A673 (cell line): ENCODE data around the gene LCE1E. TPM values are rescaled to one million over a fixed set of nuclear protein-coding genes. Genes with fewer than 3 reads are reported as not detected.

Source experiments
- BruUV-seq: library from RNA; stranded (reverse); fragments of 400-500 nt; replicated peaks from 2 replicates; lab custom pipeline; 2021; lab: Mats Ljungman, UMichigan
- CTCF ChIA-PET: fragments of 300-600 bp; sonication (Branson Sonifier 250); formaldehyde crosslinking; loops from one replicate; lab custom pipeline; 2022; ENCODE audit warnings: antibody characterized with exemption; lab: Charles Lee
- POLR2A ChIA-PET: fragments of 300-600 bp; sonication (Branson Sonifier 250); formaldehyde crosslinking; loops from one replicate; lab custom pipeline; 2022; ENCODE audit warnings: antibody characterized with exemption; ENCODE audit not compliant: low non-redundant PET; lab: Charles Lee
- DNase-seq: peaks from one replicate; pipeline ENCODE4 v3.0.0-alpha.2; 2015; ENCODE audit warnings: low spot score
- H3K27ac ChIP-seq: fragments of 200-600 bp; sonication (generic); 2 replicates; pipeline ENCODE4 v1.5.1; 2016; ENCODE audit warnings: mixed run types, low read depth, mild to moderate bottlenecking, mixed read lengths, antibody characterized with exemption, low read length; ENCODE audit not compliant: poor library complexity, severe bottlenecking
- H3K27me3 ChIP-seq: fragments of 200-600 bp; sonication (generic); replicated peaks from 2 replicates; pipeline ENCODE4 v1.6.1; 2017; ENCODE audit warnings: mixed run types, low read depth, mild to moderate bottlenecking, mixed read lengths, antibody characterized with exemption, low read length; ENCODE audit not compliant: insufficient read depth, poor library complexity
- H3K36me3 ChIP-seq: fragments of 200-600 bp; sonication (generic); 2 replicates; pipeline ENCODE4 v1.6.1; 2016; ENCODE audit warnings: mixed run types, mild to moderate bottlenecking, mixed read lengths, antibody characterized with exemption, low read length; ENCODE audit not compliant: insufficient read depth, poor library complexity, severe bottlenecking
- H3K4me1 ChIP-seq: fragments of 200-600 bp; sonication (generic); 2 replicates; pipeline ENCODE4 v1.6.1; 2017; ENCODE audit warnings: mixed run types, mild to moderate bottlenecking, mixed read lengths, antibody characterized with exemption, low read length; ENCODE audit not compliant: insufficient read depth, poor library complexity, severe bottlenecking
- H3K4me3 ChIP-seq: fragments of 200-600 bp; sonication (generic); 2 replicates; pipeline ENCODE4 v1.5.1; 2016; ENCODE audit warnings: low read depth, mixed run types, mild to moderate bottlenecking, mixed read lengths, low read length; ENCODE audit not compliant: poor library complexity, severe bottlenecking
- H3K9me3 ChIP-seq: fragments of 200-600 bp; sonication (generic); 2 replicates; pipeline ENCODE4 v1.6.1; 2016; ENCODE audit warnings: mixed run types, low read depth, mild to moderate bottlenecking, mixed read lengths, antibody characterized with exemption, low read length; ENCODE audit not compliant: poor library complexity, severe bottlenecking
- EZH2 ChIP-seq: fragments of 200-600 bp; sonication (generic); IDR thresholded peaks from 2 replicates; pipeline ENCODE4 v1.6.1; 2017; ENCODE audit warnings: borderline replicate concordance, low read depth, mild to moderate bottlenecking, mixed read lengths, antibody characterized with exemption, low read length; ENCODE audit not compliant: poor library complexity, severe bottlenecking
- intact Hi-C: fragments of 100-400 bp; cut with micrococcal nuclease; formaldehyde crosslinking; loops from one replicate; pipeline ENCODE4 v1.10.0; 2022; ENCODE audit not compliant: unreplicated experiment
- total RNA-seq: library from RNA; stranded (reverse); gene quantifications from 2 replicates; pipeline ENCODE4 v1.2.3, GENCODE V29; 2021
- TF ChIP-seq, protein P1 (sequence below): fragments of 300-800, 200-600 bp; sonication (generic); conservative IDR thresholded peaks from 2 replicates; pipeline ENCODE4 v1.5.1; 2017; ENCODE audit warnings: low read depth, mild to moderate bottlenecking, antibody characterized with exemption, low read length, moderate library complexity, mixed read lengths

Gene LCE1E
- total RNA-seq, 1 experiment from 2014 or later: not detected

DNA sequence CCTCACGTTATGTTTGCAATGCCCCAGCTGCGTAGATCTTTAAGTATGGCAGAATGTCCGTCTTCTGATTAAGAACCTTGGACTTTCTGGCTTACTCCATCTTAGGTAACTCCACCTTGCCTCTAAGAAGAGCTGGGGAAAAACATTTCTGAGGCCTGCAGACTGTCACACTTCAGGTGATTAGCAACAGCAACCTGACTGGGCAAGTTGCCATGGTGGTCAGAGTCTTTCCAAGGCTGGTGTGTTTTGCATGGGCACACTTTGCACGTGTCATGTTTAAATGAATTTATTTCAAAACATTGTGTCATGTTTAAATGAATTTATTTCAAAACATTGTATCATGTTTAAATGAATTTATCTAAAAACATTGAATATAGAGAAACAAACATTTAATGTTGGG is 27.4 kb upstream of the LCE1E start:
- Histone ChIP-seq H3K27me3 (no peaks in the 10 kb centered on the region), H3K4me1 (no peaks in the 10 kb centered on the region), H3K36me3 (no peaks in the 10 kb centered on the region), H3K27ac (no peak overlapping the region), H3K4me3 (no peak overlapping the region), H3K9me3 (no peaks in the 10 kb centered on the region)
- DNase-seq: no peak
- ChIA-PET POLR2A (no interaction called here), CTCF (no interaction called here)
- intact Hi-C loops: no loop called here
- no TSS peak for BruUV-seq
- no peak for TF ChIP-seq EZH2
- TF ChIP-seq, protein P1, sequence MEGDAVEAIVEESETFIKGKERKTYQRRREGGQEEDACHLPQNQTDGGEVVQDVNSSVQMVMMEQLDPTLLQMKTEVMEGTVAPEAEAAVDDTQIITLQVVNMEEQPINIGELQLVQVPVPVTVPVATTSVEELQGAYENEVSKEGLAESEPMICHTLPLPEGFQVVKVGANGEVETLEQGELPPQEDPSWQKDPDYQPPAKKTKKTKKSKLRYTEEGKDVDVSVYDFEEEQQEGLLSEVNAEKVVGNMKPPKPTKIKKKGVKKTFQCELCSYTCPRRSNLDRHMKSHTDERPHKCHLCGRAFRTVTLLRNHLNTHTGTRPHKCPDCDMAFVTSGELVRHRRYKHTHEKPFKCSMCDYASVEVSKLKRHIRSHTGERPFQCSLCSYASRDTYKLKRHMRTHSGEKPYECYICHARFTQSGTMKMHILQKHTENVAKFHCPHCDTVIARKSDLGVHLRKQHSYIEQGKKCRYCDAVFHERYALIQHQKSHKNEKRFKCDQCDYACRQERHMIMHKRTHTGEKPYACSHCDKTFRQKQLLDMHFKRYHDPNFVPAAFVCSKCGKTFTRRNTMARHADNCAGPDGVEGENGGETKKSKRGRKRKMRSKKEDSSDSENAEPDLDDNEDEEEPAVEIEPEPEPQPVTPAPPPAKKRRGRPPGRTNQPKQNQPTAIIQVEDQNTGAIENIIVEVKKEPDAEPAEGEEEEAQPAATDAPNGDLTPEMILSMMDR: no peak

DNA sequence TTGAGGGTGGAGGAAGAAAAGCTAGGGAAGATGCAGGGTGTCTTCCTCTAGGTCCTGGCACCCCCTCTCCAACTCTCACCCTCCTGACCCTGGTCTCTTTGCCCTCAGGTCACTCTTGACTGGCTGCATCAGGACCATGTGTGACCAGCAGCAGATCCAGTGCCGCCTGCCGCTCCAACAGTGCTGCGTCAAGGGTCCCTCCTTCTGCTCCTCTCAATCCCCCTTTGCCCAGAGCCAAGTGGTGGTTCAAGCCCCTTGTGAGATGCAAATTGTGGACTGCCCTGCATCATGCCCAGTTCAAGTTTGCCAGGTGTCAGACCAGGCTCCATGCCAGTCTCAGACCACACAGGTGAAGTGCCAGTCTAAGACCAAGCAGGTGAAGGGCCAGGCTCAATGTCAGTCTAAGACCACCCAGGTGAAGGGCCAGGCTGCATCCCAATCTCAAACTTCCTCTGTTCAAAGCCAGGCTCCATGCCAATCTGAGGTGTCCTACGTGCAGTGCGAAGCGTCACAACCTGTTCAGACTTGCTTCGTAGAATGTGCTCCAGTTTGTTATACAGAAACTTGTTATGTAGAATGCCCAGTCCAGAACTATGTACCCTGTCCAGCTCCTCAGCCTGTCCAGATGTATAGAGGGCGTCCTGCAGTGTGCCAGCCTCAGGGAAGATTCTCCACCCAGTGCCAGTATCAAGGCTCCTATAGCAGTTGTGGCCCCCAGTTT is 26.4 kb upstream of the LCE1E start:
- BruUV-seq: no TSS peak
- Histone ChIP-seq H3K36me3 (no peaks in the 10 kb centered on the region), H3K4me1 (no peaks in the 10 kb centered on the region), H3K27ac (no peak overlapping the region), H3K4me3 (no peak overlapping the region), H3K9me3 (no peaks in the 10 kb centered on the region), H3K27me3 (no peaks in the 10 kb centered on the region)
- intact Hi-C loops: no loop called here
- no peak for DNase-seq
- POLR2A ChIA-PET: no interaction called here
- CTCF ChIA-PET: no interaction called here
- TF ChIP-seq, protein P1: no peak
- TF ChIP-seq EZH2: no peak

DNA sequence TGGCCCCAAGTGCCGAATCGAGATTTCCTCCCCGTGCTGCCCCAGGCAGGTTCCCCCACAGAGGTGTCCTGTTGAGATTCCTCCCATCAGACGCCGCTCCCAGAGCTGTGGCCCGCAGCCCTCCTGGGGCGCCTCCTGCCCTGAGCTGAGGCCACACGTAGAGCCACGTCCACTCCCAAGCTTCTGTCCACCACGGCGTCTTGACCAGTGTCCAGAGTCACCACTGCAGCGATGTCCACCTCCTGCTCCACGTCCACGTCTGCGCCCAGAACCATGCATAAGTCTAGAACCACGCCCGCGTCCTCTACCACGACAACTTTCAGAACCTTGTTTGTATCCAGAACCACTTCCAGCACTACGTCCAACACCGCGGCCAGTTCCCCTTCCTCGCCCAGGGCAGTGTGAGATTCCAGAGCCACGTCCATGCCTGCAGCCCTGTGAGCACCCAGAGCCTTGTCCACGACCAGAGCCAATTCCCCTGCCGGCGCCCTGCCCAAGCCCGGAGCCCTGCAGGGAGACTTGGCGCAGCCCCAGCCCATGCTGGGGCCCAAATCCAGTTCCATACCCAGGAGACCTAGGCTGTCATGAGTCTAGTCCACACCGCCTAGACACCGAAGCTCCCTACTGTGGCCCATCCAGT is 25.4 kb upstream of the LCE1E start:
- no peaks in the 10 kb centered on the region for H3K36me3 ChIP-seq
- no peak overlapping the region for H3K4me3 ChIP-seq
- no TSS peak for BruUV-seq
- TF ChIP-seq, protein P1: no peak
- no peak for TF ChIP-seq EZH2
- intact Hi-C loops: no loop called here
- no peak overlapping the region for H3K27ac ChIP-seq
- POLR2A ChIA-PET: no interaction called here
- H3K4me1 ChIP-seq: no peaks in the 10 kb centered on the region
- CTCF ChIA-PET: no interaction called here
- no peak for DNase-seq
- H3K27me3 ChIP-seq: no peaks in the 10 kb centered on the region
- H3K9me3 ChIP-seq: no peaks in the 10 kb centered on the region
